Endothelial cell of umbilical vein (primary cell): ENCODE results near the gene BRINP2. TPM values are rescaled to one million over a fixed set of nuclear protein-coding genes. Genes with fewer than 3 reads are reported as not detected.

ENCODE experiments used
- BruUV-seq: library from RNA; stranded (reverse); fragments of 400-500 nt; replicated peaks from 2 replicates; lab custom pipeline; 2021; lab: Mats Ljungman, UMichigan
- CTCF ChIA-PET: fragments of 300-600, 350-600 bp; sonication (Branson Sonifier 250); formaldehyde crosslinking; loops from one replicate; lab custom pipeline; 2021; ENCODE audit warnings: antibody characterized with exemption, inconsistent platforms; lab: Charles Lee
- POLR2A ChIA-PET: fragments of 300-600, 350-600 bp; sonication (Branson Sonifier 250); formaldehyde crosslinking; loops from one replicate; lab custom pipeline; 2021; ENCODE audit warnings: antibody characterized with exemption, inconsistent platforms; lab: Charles Lee
- DNase-seq: peaks from one replicate; pipeline ENCODE4 v3.0.0-alpha.2; 2011; ENCODE audit warnings: low read depth, low spot score
- FAIRE-seq: peaks from 2 replicates; lab custom pipeline; 2011; peaks lifted over from hg19 to GRCh38; lab: Jason Lieb, UNC
- H2AFZ ChIP-seq: 2 replicates; pipeline ENCODE4 v1.6.0; 2012; ENCODE audit warnings: low read depth, low read length, control low read depth, inconsistent platforms
- H3K27ac ChIP-seq: 2 replicates; pipeline ENCODE4 v1.5.1; 2011; ENCODE audit warnings: low read depth, mild to moderate bottlenecking, control low read depth, low read length, moderate library complexity; ENCODE audit not compliant: insufficient read depth
- H3K27me3 ChIP-seq, 2 experiments: 2 replicates each; pipeline versions ENCODE4 v1.6.0 to v1.6.1; 2011; ENCODE audit warnings: low read length in 2 of 2, mixed read lengths in 1 of 2; ENCODE audit not compliant: control insufficient read depth in 2 of 2, insufficient read depth in 2 of 2
- H3K36me3 ChIP-seq, 2 experiments: 2 replicates in 1 of 2; 3 replicates in 1 of 2; pipeline ENCODE4 v1.5.1; 2011; ENCODE audit warnings: low read length in 2 of 2, mild to moderate bottlenecking in 1 of 2, moderate library complexity in 1 of 2; ENCODE audit not compliant: control insufficient read depth in 2 of 2, insufficient read depth in 2 of 2; ENCODE audit errors: extremely low read depth in 1 of 2
- H3K4me1 ChIP-seq: 3 replicates; pipeline ENCODE4 v1.5.1; 2011; ENCODE audit warnings: mild to moderate bottlenecking, low read length; ENCODE audit not compliant: control insufficient read depth, insufficient read depth; ENCODE audit errors: extremely low read depth
- H3K4me2 ChIP-seq: 2 replicates; pipeline ENCODE4 v1.6.1; 2011; ENCODE audit warnings: low read length, control low read depth, mixed read lengths; ENCODE audit not compliant: insufficient read depth
- H3K4me3 ChIP-seq, 3 experiments: fragments of 200-600 bp in 1 of 3; sonication (generic), shearing (Covaris generic) in 1 of 3; replicated peaks in 1 of 3; 2 replicates each; pipeline ENCODE4 v1.5.1; 2011 to 2016; ENCODE audit warnings: control low read depth in 3 of 3, low read length in 3 of 3, mild to moderate bottlenecking in 2 of 3, inconsistent platforms in 1 of 3, low read depth in 1 of 3, moderate library complexity in 1 of 3; ENCODE audit not compliant: insufficient read depth in 1 of 3
- H3K79me2 ChIP-seq: 2 replicates; pipeline ENCODE4 v1.6.0; 2012; ENCODE audit warnings: low read length, inconsistent platforms; ENCODE audit not compliant: control insufficient read depth, insufficient read depth
- H3K9ac ChIP-seq: replicated peaks from 2 replicates; pipeline ENCODE3; 2011; ENCODE audit warnings: low read length, control low read depth; ENCODE audit not compliant: insufficient read depth; ENCODE audit errors: extremely low read depth
- H3K9me1 ChIP-seq: replicated peaks from 3 replicates; pipeline ENCODE4 v1.6.0; 2011; ENCODE audit warnings: mild to moderate bottlenecking, low read length; ENCODE audit not compliant: control insufficient read depth, insufficient read depth; ENCODE audit errors: extremely low read depth
- H3K9me3 ChIP-seq: replicated peaks from 2 replicates; pipeline ENCODE4 v1.5.1; 2012; ENCODE audit warnings: low read length, inconsistent platforms; ENCODE audit not compliant: control insufficient read depth, insufficient read depth
- H4K20me1 ChIP-seq: replicated peaks from 2 replicates; pipeline ENCODE3; 2011; ENCODE audit warnings: mild to moderate bottlenecking, low read length; ENCODE audit not compliant: control insufficient read depth, insufficient read depth; ENCODE audit errors: extremely low read depth
- CTCF ChIP-seq, 2 donors: IDR thresholded peaks; 1 replicate in 1 of 2; 2 replicates in 1 of 2; pipeline ENCODE4 v1.5.1; 2011; ENCODE audit warnings: low read length in 2 of 2, mild to moderate bottlenecking in 2 of 2, moderate library complexity in 2 of 2, control low read depth in 1 of 2, inconsistent platforms in 1 of 2, low read depth in 1 of 2; ENCODE audit not compliant: insufficient read depth in 1 of 2; ENCODE audit errors: extremely low read depth in 1 of 2
- FOS ChIP-seq: IDR thresholded peaks from 2 replicates; pipeline ENCODE4 v1.6.1; 2011; ENCODE audit warnings: mild to moderate bottlenecking, low read length, moderate library complexity, borderline replicate concordance; ENCODE audit not compliant: insufficient read depth
- GATA2 ChIP-seq: IDR thresholded peaks from 2 replicates; pipeline ENCODE4 v1.7.0; 2011; ENCODE audit warnings: low read depth, mild to moderate bottlenecking, moderate library complexity, mixed read lengths, low read length; ENCODE audit not compliant: insufficient read length, insufficient read depth
- POLR2A ChIP-seq: IDR thresholded peaks from 2 replicates; pipeline ENCODE4 v1.6.1; 2012; ENCODE audit warnings: low read depth, mild to moderate bottlenecking, control low read depth, low read length
- POLR2AphosphoS5 ChIP-seq: IDR thresholded peaks from 2 replicates; pipeline ENCODE4 v1.6.1; 2012; ENCODE audit warnings: low read depth, mild to moderate bottlenecking, control low read depth, low read length, moderate library complexity; ENCODE audit not compliant: insufficient read depth
- dilution Hi-C: fragments of 300-500 bp; cut with MboI; formaldehyde crosslinking; loops from one replicate; pipeline ENCODE4 v1.15.0; 2019; ENCODE audit warnings: low sequenced_read_pairs; ENCODE audit not compliant: extremely low pct_ligation_motif_present
- intact Hi-C: fragments of 100-400 bp; cut with micrococcal nuclease; formaldehyde crosslinking; loops from one replicate; pipeline ENCODE4 v1.10.0; 2022
- polyA plus RNA-seq, 4 experiments: library from polyadenylated mRNA; depleted of rRNA in 3 of 4; stranded (reverse) in 3 of 4; unstranded in 1 of 4; fragments of >200 nt; gene quantifications; 2 replicates each; pipeline versions ENCODE4 v1.2.1 to v1.2.3, GENCODE V29; 2011 to 2012; ENCODE audit warnings: missing spikeins in 1 of 4
- total RNA-seq: library from RNA; stranded (reverse); gene quantifications from 2 replicates; pipeline ENCODE4 v1.2.3, GENCODE V29; 2021

BRINP2 gene
- total and polyA plus RNA-seq, 2 donors (not counting 3 experiments of a cell fraction or from before 2014, with no cell fraction given): not detected

- H3K79me2 ChIP-seq: no peaks in the 10 kb centered on the region
- no peaks in the 10 kb centered on the region for H4K20me1 ChIP-seq
- H3K9ac ChIP-seq: no peak overlapping the region
- ChIA-PET POLR2A (no interaction called here), CTCF (no interaction called here)
- intact Hi-C loops (no loop called here), dilution Hi-C loops (no loop called here)
- no peaks in the 10 kb centered on the region for H3K27me3 ChIP-seq
- no peaks in the 10 kb centered on the region for H3K9me3 ChIP-seq
- no peak overlapping the region for H3K27ac ChIP-seq
- DNase-seq: no peak
- no peaks in the 10 kb centered on the region for H3K4me1 ChIP-seq
- H3K4me2 ChIP-seq: no peak overlapping the region
- H2AFZ ChIP-seq: no peak overlapping the region
- H3K9me1 ChIP-seq: no peaks in the 10 kb centered on the region
- no peak for FAIRE-seq
- no peaks in the 10 kb centered on the region for H3K36me3 ChIP-seq
- TF ChIP-seq GATA2 (no peak), POLR2AphosphoS5 (no peak), FOS (no peak)
- no TSS peak for BruUV-seq
- no peak overlapping the region for H3K4me3 ChIP-seq
These were observed 135.3 kb downstream of the BRINP2 start for GRCh38 chr1:177306019-177306415.

- Histone ChIP-seq H3K27me3 (no peaks in the 10 kb centered on the region), H3K36me3 (no peaks in the 10 kb centered on the region)
- dilution Hi-C loops: no loop called here
These were observed 136.2 kb downstream of the BRINP2 start for GRCh38 chr1:177306981-177307380.

More at GRCh38 chr1:177306981-177307380, 136.2 kb downstream of the BRINP2 start:
- Histone ChIP-seq H3K4me3 (no peak overlapping the region), H3K79me2 (no peaks in the 10 kb centered on the region), H3K9me1 (no peaks in the 10 kb centered on the region), H3K27ac (no peak overlapping the region), H4K20me1 (no peaks in the 10 kb centered on the region), H3K4me2 (no peak overlapping the region), H2AFZ (no peak overlapping the region), H3K9ac (no peak overlapping the region), H3K9me3 (no peaks in the 10 kb centered on the region), H3K4me1 (no peaks in the 10 kb centered on the region)
- TF ChIP-seq CTCF (IDR thresholded peaks at IDR 0.05; ENCODE audit: extremely low read depth in 1 of 2, insufficient read depth in 1 of 2, low read depth in 1 of 2, low read length in 2 of 2) (no peak), POLR2A (no peak)
- ChIA-PET POLR2A (no interaction called here), CTCF (no interaction called here)
- FAIRE-seq (no peak), DNase-seq (no peak)
- no TSS peak for BruUV-seq
- intact Hi-C loops: no loop called here
